Activated CD4-positive, CD25-positive, alpha-beta regulatory T cell treated with anti-CD3 and anti-CD28 coated beads, Interleukin-2, amount 50 U/mL, for 72 hours (primary cell): ENCODE results near the gene PLIN3.
A peak's percentile ranks its signal among the peaks of the same experiment; 100 is the strongest.
"Not testable (repeated sequence)": the region's sequence is repeated elsewhere in the genome, so short reads cannot be mapped to it uniquely, and the experiment has no call there.

ENCODE experiments used
- DNase-seq: peaks from one replicate; pipeline ENCODE4 v3.0.0; 2021

The PLIN3 gene

DNA sequence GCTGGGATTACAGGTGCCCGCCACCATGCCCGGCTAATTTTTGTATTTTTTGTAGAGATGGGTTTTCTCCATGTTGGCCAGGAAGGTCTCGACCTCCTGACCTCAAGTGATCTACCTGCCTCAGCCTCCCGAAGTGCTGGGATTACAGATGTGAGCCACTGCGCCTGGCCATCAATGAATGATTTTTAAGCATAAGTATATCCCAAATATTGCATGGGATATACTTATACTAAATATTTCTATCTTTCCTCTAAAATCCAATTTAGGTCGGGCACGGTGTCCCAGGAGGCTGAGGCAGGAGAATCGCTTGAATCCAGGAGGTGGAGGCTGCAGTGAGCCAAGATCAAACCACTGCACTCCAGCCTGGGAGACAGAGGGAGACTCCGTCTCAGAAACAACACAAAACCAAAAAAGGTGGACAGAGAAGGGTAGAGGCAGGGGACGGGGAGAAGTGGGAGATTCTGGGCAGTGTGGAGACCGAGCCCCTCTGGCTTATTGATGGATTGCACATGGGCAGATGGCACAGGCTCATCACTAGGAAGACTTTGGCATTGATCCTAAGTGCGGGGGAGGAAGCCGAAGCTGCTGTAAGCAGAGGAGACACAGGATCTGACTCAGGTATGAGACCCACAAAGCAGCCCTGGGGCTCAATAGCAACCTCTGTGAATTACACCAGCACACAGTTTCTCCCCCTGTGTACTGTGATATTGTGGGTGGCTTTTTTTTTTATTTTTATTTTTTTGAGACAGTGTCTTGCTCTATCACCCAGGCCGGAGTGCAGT, 21.8 kb upstream of the PLIN3 start:
- DNase-seq = no peak

- DNase-seq = not testable (repeated sequence)
Observed at GRCh38 chr19:4887803-4888202, 20.3 kb upstream of the PLIN3 start.

DNA sequence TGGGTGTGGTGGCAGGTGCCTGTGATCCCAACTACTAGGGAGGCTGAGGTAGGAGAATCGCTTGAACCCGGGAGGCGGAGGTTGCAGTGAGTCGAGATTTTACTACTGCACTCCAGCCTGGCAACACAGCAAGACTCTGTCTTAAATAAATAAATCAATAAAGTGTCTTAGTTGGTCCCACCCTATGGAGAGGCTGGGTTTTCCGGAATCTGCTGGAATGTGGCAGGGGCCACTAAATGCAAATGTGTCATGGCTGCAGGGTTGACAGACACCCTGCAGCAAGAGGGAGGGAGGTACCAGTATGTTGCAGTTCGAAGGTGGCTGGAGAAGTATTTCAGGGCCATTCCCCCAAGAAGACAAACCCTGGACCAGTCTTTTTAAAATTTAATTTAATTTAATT, 17.5 kb upstream of the PLIN3 start:
- DNase-seq = not testable (repeated sequence)

- not testable (repeated sequence) for DNase-seq
Observed at GRCh38 chr19:4882874-4883273, 15.4 kb upstream of the PLIN3 start.

- no peak for DNase-seq
Observed at GRCh38 chr19:4879041-4879440, 11.6 kb upstream of the PLIN3 start.

DNA sequence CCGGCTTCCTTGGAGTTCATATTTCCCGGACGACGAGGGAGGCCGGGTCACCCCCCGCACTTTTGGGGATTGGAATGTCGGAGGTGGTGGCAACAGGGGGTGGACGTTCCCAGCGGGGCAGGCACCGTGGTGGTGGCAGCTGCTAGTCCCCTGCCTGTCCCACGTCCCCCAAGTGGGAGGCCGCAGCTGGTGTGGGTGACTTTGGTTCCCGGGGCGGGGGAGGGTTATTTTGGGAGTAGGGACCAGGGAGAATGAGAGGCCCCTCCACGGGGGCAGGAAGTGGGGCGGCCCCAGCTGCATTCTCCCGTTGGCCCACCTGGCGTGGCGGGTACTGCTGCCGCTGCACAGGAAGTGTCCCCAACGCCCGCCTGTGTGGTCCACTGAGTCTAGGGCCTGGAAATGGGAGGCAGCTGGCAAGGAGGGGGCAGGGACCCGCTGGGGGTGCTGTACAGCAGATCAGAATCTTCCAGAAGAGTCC, 11.1 kb upstream of the PLIN3 start:
- no peak for DNase-seq

GRCh38 chr19:4877753-4878490, 10.5 kb upstream of the PLIN3 start:
- no peak for DNase-seq

DNA sequence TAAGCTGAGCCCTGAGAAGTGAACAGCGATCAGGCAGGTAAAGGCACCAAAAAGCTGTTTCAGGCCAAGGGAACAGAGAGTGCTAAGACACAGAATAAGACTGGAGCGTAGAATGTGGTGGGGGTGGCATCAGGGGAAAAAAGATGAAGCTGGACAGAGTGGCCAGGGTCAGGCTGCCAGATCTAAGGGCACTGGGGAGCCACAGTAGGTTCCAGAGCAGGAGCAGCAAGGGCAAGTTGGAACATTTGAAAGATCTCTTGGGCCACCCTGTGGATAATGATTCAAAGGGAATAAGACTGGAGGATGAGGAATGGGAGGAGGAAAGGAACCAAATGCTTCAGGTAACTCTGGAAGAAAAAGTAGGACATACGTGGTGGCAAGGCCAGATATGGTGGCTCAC, 6.5 kb upstream of the PLIN3 start:
- no peak for DNase-seq

DNA sequence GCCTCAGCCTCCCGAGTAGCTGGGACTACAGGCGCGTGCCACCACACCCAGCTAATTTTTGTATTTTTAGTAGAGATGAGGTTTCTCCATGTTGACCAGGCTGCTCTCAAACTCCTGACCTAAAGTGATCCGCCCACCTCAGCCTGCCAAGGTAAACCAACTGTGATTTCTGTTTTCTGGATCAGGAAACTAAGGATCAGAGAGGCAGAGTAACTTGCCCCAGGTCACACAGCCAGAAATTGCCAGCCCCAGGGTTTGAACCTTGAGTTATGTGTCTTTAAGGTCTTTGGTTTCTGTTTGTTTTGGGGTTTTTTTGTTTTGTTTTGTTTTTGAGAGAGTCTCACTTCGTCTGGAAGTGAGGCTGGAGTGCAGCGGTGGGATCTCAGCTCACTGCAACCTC, 4.2 kb upstream of the PLIN3 start:
- no peak for DNase-seq

- DNase-seq = no peak
Observed at GRCh38 chr19:4870025-4870700, 2.7 kb upstream of the PLIN3 start.

- no peak for DNase-seq
Observed at GRCh38 chr19:4868286-4868834, 893 bp upstream of the PLIN3 start.

GRCh38 chr19:4866595-4867424, 657 bp downstream of the PLIN3 start:
- DNase-seq = peak; percentile 49

DNA sequence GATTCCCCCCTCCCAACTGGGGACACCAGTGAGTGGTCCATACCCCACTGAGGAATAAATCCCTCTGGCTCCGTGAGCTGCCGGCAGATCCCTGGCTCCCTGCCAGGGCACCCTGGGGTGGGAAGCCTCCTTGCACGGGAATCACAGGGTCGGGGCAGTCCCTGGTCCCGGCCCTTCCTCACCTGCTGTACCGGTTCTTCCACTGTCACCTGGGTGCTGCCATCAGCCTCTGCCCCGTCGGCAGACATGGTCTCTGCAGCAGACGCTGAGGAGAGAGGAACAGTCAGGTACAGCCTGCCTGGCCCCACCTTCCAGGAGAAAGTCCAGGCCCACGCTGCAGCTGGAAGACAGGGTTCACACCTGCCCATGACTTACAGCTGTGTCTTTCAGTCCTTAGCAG, 6.3 kb downstream of the PLIN3 start:
- DNase-seq = no peak

GRCh38 chr19:4859697-4860096, 7.8 kb downstream of the PLIN3 start:
- DNase-seq = no peak

DNA sequence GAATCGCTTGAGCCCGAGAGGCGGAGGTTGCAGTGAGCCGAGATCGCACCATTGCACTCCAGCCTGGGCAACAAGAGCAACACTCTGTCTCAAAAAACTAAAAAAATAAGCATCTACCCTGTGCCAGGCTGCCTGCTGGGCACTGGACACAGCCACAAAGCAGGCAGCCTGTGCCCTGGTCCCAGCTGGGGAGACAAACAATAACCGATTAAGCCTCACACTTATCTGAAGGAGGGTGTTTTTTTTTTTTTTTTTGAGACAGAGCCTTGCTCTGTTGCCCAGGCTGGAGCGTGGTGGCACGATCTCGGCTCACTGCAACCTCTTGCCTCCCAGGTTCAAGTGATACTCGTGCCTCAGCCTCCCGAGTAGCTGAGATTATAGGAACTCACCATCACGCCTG, 11.0 kb downstream of the PLIN3 start:
- DNase-seq = not testable (repeated sequence)

- not testable (repeated sequence) for DNase-seq
Observed at GRCh38 chr19:4853506-4853905, 14.0 kb downstream of the PLIN3 start.

DNA sequence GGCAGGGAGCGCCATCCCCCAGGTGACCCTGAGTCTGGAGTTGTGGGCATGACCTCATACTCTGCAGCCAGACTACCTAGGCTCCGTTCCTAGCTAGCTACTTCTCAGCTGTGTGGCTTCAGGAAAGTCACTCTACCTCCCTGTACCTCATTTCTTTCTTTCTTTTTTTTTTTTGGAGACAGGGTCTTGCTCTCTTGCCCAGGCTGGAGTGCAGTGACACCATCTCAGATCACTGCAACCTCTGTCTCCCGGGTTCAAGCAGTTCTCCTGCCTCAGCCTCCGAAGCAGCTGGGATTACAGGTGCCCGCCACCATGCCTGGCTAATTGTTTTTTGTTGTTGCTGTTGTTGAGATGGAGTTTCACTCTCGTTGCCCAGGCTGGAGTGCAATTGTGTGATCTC, 15.0 kb downstream of the PLIN3 start:
- DNase-seq = no peak

DNA sequence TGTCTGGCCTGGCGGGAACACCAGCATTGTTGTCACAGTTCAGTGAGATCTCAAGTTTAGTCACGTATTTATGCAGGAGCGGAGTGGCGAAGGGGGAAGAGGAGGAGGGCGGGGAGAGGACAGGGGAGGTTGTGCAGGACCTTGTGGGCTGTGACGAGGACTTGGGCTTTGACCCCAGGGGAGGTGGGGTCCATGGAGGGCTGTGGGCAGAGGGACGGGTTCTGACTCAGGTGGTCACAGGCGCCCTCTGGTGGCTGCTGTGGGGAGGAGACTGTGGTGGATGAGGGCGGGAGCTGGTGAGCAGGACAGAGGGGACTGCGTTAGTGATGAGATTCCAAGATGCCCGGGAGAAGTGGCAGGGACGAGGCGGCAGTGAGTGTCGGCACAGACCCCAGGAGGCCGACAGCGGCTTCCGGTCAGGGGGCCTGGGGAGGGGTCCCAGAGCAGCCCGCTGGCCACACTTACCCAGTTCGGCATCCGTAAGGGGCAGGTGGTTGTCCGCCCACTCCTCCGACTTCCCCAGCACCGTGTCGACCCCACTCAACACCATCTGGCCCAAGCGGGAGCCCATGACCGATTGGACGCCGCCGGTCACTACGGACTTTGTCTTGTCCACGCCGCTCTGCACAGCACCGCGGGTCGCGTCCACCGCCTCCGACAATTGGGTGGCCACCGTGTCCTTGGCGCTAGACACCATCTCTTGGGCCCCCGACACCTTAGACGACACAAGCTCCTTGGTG, 15.7 kb downstream of the PLIN3 start:
- peak; percentile 77 for DNase-seq

- no peak for DNase-seq
Observed at GRCh38 chr19:4849019-4849418, 18.4 kb downstream of the PLIN3 start.

- no peak for DNase-seq
Observed at GRCh38 chr19:4847190-4847973, 20.1 kb downstream of the PLIN3 start.

- DNase-seq = not testable (repeated sequence)
Observed at GRCh38 chr19:4845975-4846374, 21.5 kb downstream of the PLIN3 start.
